T1000 (cell line): ENCODE data around the gene TRABD2A.
"Not testable (repeated sequence)": the region's sequence is repeated elsewhere in the genome, so short reads cannot be mapped to it uniquely, and the experiment has no call there.

ENCODE experiments used
- DNase-seq: peaks from one replicate; lab custom pipeline; 2025; ENCODE audit warnings: mixed read lengths; lab: John Stamatoyannopoulos, UW

The TRABD2A gene, protein sequence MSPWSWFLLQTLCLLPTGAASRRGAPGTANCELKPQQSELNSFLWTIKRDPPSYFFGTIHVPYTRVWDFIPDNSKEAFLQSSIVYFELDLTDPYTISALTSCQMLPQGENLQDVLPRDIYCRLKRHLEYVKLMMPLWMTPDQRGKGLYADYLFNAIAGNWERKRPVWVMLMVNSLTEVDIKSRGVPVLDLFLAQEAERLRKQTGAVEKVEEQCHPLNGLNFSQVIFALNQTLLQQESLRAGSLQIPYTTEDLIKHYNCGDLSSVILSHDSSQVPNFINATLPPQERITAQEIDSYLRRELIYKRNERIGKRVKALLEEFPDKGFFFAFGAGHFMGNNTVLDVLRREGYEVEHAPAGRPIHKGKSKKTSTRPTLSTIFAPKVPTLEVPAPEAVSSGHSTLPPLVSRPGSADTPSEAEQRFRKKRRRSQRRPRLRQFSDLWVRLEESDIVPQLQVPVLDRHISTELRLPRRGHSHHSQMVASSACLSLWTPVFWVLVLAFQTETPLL

DNA sequence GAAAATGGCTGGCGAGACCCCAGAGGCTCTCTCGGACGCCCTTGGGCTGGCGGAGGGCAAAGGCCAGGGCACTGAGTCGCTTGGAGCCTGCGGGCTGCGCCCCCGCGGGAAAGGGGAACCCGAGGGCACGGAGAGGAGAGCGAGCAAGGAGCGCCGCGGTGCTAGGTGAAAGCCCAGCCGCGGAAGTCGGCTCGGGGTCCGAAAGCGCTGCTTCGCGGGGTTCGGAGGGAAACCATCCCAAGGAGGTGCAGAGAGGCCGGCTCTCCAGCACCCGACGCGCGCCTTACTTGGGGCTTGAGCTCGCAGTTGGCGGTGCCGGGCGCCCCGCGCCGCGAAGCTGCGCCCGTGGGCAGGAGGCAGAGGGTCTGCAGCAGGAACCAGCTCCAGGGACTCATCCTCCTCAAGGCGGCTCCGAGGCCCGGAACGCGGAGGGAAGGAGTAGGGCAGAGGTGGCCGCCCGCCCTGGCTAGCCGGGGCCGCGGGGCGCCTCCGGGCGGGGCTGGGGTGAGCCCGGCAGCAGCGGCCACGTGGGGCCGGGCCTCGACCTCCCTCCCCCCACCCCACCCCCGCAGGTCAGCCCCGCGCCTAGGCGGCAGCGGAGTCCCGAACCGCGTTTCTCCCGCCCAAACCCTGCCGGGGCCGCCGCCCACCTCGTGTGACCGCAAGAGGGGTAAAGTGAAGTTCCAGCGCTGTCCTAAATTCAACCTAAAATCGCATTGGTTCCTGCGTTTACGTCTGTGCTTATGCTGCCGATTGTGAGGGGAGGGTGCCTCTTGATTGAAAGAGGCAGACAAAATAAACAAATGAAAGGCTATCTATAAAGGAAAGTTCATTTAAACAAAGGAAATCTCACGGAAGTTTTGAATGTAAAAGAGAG is at the start of gene TRABD2A:
Gene TRABD2A (minus strand): TSS at position 440 of the 877 bp plus-strand sequence. CDS start 45 bp downstream, at position 395.
- no peak for DNase-seq

DNA sequence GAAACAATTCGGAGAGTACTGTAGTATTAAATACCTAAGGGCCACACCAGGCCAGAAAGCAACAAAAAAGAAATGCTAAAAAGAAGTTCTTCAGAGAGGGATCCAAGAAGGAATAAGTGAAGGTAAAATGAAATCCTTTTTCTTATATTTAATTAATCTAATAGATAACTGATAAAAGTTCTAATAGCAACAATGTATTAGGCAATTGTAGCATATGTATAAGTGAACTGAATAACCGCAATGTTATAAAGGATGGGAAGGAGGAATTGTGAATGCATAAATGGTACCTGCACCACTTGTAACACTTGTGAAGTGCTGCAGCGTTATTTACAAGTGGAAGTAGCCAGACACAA is 46.4 kb upstream of the TRABD2A start:
- DNase-seq = no peak

DNA sequence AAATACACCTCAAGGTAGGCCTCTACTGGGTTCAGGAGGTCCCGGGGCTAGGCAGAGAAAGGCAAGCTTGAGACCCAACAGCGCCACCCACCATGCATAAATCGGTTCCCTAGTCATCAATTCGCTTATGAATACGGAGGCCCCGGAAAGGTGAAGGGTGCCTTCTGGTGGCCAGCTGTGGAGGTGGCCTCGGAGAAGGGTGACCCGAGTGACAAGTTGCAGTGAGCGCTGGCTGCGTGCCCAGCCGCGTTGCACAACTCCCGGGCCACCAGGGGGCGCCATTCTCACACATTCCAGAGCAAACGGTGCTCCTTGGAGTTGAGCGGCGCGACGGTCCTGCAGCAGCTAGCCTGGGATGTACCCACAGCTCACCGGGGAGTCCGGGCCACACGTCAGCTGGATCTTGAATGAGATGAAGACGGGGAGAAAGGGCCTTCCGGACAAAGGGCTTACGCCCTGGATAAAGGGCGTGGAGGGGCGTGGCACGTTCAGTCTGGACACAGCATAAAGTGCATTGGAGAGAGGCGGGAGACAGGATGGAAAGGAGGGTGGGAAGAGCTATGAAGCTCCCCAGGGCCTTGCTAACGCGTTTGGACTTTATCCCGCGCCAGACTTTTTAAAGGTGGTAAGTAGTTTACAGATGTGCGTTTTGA is 45.0 kb upstream of the TRABD2A start:
- peak; percentile 89 for DNase-seq

DNA sequence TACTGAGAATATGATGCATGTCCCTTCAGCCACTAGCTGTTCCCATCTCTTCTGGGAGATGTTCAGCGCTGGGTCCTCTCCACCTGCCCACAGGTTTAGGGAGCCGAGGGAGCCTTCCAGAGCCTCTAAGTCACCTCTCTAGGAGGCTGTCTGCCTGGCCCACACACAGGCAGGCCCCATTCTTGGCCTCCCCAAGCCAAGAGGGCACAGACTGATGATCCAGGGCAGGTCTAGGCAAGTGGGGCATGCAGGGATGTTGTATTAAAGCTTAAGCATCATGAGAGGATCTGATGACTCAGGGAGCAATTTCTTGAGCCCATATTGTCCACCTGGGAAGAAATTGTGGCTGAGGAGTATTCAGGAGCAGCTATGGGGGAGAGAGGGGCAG is 44.4 kb upstream of the TRABD2A start:
- no peak for DNase-seq

DNA sequence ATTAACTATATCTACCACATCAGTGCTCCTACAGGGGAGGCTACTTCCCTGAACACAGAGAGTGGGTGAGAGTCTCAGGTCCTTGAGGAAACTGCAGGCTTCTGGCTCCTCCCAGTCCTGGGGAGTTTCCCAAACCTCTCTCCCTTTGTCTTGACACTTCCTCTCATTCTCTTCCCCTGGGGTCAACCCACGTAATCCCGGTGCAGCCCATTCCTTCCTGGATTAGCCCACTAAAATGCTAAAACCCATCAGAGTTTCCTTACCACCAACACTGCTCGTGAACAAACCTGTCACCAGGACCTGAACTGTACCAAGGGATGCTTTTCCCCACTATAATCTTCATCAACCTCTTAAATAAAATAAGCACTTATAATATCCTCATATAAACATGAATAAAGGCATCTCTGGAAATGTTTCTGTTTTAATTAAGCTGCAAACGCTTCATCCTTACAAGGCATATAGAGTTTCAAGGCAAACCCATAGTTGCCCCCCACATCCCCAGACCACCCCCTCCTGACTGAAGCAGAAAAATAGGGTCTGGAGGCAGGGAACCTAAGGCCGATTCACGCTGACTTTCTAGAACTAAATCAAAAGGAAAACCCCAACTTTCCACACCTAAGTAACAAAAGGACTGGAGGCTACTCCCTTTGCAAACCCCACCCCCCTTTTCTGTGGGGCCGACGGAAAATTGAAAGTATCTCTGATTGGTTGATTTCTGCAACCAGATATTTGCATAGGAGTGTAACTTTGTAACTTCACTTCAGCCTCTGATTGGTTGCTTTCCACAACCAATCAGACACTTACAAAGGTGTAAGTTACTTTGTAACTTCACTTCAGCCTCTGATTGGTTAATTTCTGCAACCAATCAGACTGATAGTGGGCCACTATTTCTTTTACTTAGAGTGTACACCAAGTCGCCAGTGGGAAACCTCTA is 43.6 kb upstream of the TRABD2A start:
- peak; percentile 53 for DNase-seq

DNA sequence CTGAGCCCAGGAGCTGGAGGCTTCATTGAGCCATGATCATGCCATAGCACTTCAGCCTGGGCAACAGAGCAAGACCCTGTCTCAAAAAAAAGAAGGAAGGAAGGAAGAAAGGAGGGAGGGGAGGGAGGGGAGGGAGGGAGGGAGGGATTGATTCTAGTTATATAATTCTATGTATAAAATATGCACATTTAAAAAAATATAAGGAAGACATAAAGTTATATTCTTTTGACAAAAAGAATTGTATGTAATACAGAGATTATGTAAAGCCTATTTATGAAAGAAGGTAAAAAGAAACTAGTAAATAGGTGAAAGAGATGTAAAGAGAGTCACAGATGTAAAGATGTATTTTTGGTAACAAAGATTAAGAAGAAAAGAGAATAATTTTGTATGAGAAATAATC is 42.1 kb upstream of the TRABD2A start:
- DNase-seq = no peak

DNA sequence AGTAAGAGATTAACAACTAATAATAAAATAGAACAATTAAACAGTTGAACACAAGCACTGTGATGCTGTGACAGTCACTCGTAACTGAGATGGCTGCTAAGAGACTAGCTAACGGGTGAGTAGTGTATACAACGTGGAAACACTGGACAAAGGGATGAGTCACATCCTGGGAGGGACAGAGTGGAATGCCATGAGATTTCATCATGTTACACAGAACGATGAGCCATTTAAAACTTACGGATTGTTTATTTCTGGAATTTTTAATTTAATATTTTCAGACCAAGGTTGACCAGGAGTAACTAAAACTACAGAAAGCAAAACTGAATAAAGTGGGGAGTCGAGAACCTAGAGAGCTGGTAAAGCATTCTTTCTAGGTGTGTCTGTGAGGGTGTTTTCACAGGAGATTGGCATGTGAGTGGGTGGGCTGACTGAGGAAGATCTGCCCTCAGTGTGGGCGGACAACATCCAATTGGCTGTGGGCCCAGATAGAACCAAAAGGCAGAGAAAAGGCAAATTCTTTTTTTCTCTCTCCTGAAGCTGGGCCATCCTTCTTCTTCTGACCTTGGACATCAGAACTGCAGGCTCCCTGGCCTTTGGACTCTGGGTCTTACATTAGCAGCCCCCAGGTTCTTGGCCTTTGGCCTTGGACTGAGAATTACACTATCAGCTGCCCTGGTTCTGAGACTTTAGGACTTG is 39.1 kb upstream of the TRABD2A start:
- peak; percentile 43 for DNase-seq

DNA sequence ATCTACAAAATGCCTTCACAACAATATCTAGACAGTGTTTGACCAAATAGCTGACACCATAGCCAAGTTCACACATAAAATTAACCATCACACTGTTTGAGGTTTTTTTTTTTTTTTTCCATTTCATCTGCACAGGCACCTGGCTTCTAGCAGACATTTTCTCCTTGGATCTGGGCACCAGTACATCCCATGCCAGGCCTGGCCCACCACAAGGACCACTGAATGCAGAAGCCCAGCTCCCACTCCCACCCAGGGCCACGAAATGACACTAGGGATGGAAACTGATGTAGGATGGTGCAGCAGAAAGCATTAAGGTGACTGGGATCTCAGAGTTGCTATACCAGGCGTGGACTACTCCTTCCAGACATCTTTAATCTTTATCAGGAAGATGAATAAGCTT is 37.5 kb upstream of the TRABD2A start:
- DNase-seq = no peak

DNA sequence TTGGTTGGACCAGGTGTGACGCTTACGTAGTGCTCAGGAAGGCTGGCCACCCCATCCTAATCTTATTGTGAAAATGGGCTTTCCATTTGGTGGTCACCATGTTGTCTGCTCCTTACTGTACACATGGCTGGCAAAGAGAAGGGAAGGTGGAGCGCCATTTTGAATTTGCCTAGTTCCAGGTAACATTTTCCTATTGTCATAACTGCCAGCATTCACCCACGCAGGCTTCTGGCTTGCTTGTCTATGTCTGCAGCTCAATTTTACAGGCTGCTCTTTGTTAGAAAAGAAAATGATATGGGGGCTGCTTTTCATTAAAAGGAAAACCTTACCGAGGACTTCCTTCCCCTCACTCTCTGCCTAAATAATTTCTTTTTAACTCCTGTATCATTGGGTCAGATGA is 36.9 kb upstream of the TRABD2A start:
- not testable (repeated sequence) for DNase-seq

DNA sequence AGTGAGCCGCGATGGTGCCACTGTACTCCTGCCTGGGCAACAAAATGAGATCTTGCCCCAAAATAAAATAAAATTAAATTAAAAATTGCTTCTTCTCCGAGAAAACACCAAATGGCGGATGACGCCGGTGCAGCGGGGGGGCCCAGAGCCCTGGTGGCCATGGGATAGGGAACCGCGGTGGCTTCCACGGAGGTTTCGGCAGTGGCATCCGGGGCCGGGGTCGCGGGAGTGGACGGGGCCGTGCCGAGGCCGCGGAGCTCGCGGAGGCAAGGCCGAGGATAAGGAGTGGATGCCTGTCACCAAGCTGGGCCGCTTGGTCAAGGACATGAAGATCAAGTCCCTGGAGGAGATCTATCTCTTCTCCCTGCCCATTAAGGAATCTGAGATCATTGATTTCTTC is 34.8 kb upstream of the TRABD2A start:
- DNase-seq = not testable (repeated sequence)

DNA sequence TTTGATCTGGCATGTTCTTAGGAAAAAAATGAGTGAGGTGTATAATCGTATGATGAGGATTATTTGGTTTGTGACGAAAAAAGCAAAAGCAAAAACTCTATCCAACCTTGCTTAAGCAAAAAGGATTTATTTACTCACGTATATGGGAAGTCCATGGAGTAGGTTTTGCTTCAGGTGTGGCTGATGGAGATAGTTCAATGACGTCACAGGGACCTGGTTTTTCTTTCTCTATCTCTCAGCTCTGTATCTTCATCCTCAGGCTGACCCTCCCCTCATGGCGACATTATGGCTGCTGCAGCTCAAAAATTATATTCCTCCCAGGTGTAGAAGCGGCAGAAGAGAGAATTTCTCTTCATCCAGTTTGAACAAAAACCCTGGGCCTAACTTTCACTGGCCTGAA is 33.5 kb upstream of the TRABD2A start:
- no peak for DNase-seq

DNA sequence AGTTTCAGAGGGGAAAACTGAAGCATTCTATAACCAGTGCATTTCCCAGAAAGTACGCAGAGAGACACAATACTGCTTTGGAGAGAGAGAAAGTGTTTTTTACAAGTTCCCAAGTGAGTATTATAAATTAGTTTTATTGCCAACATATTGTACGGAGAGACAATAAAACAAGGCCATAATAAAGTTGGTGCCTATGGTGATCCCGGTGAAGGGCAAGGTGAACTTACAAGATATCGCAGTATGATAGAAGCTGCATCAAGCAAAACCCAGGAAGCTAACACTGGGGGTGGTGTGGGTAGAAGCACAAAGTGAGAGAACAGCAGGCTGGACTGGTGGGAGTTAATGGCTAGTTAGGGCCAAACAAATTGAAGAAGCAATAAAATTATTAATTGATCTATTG is 32.1 kb upstream of the TRABD2A start:
- no peak for DNase-seq

DNA sequence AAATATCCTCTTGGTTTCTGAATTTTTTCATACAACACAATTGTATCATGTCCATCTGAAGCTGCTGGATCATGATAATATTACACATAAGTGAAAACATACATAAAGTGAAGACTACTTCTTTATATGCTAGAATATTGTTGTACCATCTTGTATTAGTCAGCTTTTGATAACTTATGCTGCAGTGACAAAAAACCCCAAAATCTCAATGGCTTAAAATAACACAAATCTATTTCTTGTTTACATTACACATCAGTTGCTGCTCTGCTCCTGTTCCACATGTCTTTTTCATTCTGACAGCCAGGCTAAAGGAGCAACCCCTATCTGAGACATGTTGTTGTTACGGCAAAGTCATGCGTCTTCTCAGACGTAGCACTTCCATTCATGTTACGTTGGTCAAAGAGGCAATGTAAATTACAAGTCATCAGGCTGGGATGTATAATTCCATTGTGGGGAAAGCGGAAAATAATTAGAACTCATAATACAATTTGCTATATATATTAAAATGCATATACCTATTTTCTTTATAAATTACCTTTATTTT is 30.3 kb upstream of the TRABD2A start:
- no peak for DNase-seq

DNA sequence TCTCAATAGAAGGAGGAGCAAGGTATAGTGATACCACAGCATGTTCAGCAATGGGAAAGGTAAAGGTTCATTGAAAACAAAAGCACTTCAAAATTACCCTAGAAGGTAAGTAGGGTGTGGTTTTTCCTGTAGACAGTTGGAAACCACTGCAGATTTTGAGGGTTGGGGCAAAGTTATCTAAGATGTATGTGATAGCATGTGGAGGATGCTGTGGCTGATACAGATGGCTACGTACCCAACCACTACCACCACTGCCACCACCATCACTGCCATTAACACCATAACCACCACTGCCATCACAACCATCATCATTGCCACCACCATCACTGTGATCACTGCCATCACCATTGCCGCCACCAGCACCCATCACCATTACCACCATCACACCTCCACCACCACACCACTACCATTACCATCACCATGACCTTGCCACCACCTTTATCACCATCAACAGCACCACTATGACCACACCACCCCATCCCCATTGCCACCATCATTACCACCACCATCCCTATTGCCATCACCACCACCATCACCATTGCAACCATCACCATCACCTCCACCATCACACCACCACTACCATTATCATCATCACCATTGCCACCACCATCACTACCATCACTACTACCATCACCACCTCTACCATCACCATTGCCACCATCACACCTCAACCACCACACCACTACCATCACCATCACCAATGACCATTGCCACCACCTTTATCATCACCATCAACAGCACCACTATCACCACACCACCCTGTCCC is 28.2 kb upstream of the TRABD2A start:
- DNase-seq = no peak

DNA sequence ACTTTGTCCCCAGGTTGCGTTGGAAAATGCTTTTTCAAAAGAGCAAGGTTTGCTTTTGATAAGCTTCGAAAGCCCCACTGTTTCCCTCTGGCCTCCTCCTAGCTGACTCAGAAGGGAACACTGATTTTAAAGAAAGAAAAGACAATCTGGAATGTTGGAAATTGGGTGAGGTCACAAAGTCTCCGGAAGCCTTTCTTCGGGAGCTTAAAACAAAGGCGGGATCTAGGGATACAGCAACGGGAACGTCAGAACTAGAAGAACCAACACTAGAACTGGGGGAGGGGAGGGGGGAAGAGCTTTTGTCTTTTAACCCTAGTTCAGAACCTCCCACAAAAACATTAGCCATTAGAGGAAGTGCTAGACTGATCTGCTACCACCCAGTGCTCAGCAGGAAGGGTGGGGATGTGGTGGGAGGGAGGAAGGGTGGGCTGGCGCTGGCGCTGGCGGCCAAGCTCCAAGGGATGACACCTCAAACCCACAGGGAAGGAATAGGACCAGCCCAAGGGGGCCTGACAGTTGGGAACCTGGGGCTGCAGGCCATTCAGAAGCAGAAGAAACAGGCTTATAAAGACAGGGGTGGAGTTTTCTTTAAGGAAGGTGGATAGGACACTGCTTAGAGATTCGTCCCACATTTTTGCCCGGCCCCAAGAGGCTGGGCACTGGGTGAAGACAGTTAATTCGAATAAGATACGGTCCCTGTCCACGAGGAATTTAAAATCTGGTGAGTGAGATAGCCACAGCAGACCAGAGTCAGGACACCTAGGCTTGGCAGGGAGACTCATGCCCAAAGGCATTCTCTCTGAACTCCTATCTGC is 26.2 kb upstream of the TRABD2A start:
- DNase-seq = peak; percentile 34

DNA sequence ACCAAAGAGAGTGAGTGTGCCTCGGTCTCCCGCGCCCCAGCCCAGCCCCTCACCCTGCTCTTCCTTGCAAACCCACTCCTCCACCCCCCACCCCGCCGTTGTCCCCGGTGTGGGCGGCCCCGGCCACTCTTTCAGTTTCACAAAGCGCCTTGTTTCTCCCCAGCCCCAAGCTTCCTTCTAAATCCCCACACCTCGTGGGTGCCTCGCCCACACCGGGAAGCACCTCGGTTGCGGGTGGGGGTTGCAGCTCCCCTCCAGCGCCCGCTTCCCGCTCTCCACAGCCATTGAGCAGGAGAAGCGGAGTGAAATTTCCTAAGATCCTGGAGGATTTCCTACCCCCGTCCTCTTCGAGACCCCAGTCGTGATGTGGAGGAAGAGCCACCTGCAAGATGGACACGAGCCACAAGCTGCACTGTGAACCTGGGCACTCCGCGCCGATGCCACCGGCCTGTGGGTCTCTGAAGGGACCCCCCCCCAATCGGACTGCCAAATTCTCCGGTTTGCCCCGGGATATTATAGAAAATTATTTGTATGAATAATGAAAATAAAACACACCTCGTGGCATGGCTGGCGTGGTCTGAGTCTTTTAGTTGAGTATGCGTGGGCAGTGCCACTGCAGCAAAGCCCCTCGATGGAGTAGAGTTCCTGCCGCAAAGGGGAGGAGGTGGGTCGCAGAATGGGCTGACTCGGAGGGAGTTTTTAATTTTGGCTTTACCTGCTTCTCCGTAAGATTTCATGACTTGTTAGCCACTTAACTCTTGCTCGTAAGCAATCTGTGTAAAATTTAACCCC is 25.4 kb upstream of the TRABD2A start:
- DNase-seq = no peak

DNA sequence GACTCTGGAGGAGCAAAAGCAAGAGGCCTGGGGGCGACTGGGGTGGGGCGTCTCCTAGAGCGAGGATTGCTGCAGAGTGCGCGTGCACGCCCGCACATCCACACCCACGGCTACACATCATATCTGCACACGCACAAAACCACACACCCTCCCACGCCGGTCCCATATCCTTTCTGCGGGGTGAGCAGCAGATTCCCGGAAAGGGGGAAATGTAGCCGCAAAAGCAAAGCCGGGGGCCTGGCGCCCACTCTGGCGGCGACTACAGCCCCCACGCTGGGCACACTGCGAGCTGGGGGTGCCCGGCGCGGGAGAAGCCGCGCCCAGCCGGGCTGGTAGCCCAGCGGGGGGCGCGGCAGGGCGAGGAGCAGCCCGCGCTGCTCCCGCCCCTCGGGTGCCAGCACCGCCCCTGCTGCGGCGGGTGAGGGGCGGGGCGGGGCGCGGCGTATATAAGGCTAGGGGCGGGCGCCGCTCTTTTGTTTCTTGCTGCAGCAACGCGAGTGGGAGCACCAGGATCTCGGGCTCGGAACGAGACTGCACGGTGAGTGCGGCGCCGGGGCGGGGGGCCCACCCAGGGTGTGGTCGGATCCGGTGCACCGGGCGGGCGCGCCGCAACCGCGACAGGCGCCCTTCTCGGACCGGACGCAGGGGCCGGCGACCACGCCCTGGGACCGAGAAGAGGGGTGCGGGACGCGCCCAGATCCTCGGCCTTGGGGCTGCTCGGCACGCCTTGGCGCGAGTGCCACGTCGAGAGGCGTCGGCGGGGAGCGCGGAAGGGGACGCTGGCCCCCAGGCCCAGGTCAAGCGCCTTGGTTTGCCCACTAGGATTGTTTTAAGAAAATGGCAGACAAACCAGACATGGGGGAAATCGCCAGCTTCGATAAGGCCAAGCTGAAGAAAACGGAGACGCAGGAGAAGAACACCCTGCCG is 24.6 kb upstream of the TRABD2A start, which contains the start of gene TMSB10:
Gene TMSB10 (plus strand): TSS at position 476 of the 927 bp plus-strand sequence.
- peak; percentile 92 for DNase-seq
